ENCODE data around the gene NOTCH1. TPM values are rescaled to one million over a fixed set of nuclear protein-coding genes. Genes with fewer than 3 reads are reported as not detected.

NOTCH1 gene
- total RNA-seq, 4 donors from 2014 or later = 32.0 to 40.8 (median 36.2) TPM

DNA sequence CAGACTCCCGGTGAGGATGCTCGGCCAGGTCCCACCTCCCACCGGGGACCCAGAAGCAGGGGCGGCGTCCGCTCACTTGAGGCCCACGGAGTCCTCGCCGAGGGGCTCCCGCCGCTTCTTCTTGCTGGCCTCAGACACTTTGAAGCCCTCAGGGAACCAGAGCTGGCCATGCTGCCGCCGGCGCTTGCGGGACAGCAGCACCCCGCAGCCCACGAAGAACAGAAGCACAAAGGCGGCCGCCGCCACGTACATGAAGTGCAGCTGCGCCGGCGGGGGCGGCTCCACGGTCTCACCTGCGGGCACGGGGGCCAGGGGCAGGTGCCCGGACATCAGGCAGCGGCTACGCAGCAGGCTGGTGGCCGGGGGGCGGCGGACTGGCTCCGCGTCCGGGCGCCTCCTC lies 43.7 kb downstream of the NOTCH1 start:
- peaks cover 67 to 100% (median 97%) of the 10 kb centered on the region in 3 donors for H3K36me3 ChIP-seq

DNA sequence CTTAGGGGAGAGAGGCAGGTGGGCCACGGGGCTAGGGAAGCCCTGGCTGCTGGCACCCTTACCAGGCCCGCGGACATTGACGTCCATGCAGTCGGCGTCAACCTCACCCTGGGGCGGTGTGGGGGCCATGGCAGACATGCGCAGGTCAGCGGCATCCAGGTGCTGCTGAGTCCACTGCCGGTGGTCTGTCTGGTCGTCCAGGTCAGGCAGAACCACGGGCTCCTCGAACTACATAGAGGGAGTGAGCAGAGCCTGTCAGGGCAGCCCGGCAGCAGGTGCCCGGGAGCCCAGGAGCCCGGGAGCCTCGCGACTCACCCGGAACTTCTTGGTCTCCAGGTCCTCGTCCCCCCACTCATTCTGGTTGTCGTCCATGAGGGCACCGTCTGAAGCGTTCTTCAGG lies 44.2 kb downstream of the NOTCH1 start:
- peaks cover 67 to 100% (median 97%) of the 10 kb centered on the region in 3 donors for H3K36me3 ChIP-seq
- H3K27me3 ChIP-seq = no peaks in the 10 kb centered on the region
- intact Hi-C loops (cut with DNase I) = no loop called here

More for the DNA sequence above, 43.7 kb downstream of the NOTCH1 start:
- intact Hi-C loops (cut with DNase I) = no loop called here
- Histone ChIP-seq H3K4me3 (no peak overlapping the region), H3K9me3 (no peaks in the 10 kb centered on the region), H3K27me3 (no peaks in the 10 kb centered on the region), H3K27ac (no peak overlapping the region), H3K4me1 (peaks cover 0 to 10% (median 0%) of the 10 kb centered on the region in 3 donors)
- 91 to 93% methylated on average over 7 to 20 of the region's 38 CpGs for WGBS, 2 donors
- DNase-seq = no peak
- no peak for TF ChIP-seq POLR2A (IDR thresholded peaks at IDR 0.05)
- TF ChIP-seq, protein P1, sequence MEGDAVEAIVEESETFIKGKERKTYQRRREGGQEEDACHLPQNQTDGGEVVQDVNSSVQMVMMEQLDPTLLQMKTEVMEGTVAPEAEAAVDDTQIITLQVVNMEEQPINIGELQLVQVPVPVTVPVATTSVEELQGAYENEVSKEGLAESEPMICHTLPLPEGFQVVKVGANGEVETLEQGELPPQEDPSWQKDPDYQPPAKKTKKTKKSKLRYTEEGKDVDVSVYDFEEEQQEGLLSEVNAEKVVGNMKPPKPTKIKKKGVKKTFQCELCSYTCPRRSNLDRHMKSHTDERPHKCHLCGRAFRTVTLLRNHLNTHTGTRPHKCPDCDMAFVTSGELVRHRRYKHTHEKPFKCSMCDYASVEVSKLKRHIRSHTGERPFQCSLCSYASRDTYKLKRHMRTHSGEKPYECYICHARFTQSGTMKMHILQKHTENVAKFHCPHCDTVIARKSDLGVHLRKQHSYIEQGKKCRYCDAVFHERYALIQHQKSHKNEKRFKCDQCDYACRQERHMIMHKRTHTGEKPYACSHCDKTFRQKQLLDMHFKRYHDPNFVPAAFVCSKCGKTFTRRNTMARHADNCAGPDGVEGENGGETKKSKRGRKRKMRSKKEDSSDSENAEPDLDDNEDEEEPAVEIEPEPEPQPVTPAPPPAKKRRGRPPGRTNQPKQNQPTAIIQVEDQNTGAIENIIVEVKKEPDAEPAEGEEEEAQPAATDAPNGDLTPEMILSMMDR (IDR thresholded peaks at IDR 0.05) = no peak

DNA sequence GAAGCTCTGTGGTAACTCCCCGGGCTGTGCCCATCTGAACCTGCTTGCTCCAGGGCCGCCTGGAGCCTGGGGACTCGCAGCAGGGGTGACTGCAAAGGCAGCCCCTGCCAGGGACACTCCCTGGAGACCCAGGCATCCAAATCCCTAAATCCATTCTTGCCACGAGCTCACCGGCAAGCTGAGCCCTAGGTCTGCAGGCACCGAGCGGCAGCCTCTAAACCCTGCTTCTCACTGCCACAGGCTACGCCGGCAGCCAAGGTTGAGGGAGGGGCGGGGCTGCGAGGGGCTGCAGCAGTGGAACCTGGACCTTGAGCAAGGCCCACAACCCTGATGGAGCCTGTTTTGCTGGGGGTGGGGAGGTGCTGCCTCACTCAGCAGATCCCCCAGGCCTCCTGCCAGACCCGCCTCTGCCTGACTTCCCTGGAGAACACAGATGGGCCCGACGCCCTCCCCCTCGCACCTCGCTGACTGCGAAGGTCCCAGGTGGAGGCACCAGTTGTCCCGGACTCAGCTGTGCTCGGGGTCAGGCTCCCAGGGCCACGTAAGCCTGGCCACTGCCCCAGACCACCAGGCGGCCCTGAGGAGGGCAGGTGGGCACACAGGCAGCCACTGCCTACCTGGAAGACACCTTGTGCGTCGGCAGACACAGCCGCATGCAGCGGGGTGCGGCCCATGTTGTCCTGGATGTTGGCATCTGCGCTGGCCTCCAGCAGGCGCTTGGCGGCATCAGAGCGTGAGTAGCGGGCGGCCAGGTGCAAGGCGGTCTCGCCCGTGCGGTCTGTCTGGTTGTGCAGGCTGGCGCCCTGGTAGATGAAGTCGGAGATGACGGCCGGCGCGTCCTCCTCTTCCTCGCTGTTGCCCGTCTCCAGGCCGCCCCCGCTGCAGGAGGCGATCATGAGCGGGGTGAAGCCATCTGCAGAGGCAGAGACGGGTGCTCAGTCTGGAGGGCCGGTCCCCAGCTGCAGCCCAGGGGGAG lies 45.6 kb downstream of the NOTCH1 start:
- WGBS, 2 donors = 98% methylated on average over 14 to 15 of the region's 50 CpGs
- intact Hi-C loops (cut with DNase I) = no loop called here
- TF ChIP-seq POLR2A (IDR thresholded peaks at IDR 0.05) = no peak
- TF ChIP-seq, protein P1 (IDR thresholded peaks at IDR 0.05) = no peak
- Histone ChIP-seq H3K4me3 (no peak overlapping the region), H3K9me3 (no peaks in the 10 kb centered on the region), H3K27ac (no peak overlapping the region), H3K4me1 (peaks cover 0 to 10% (median 0%) of the 10 kb centered on the region in 3 donors), H3K27me3 (no peaks in the 10 kb centered on the region), H3K36me3 (peaks cover 61 to 99% (median 87%) of the 10 kb centered on the region in 3 donors)
- DNase-seq = no peak

More for the DNA sequence above, 44.2 kb downstream of the NOTCH1 start:
- no peak for DNase-seq
- Histone ChIP-seq H3K4me1 (peaks cover 0 to 10% (median 0%) of the 10 kb centered on the region in 3 donors), H3K4me3 (no peak overlapping the region), H3K27ac (no peak overlapping the region), H3K9me3 (no peaks in the 10 kb centered on the region)
- TF ChIP-seq, protein P1 (IDR thresholded peaks at IDR 0.05) = no peak
- no peak for TF ChIP-seq POLR2A (IDR thresholded peaks at IDR 0.05)
- WGBS, 2 donors = 90 to 100% methylated on average over 3 to 13 of the region's 23 CpGs

DNA sequence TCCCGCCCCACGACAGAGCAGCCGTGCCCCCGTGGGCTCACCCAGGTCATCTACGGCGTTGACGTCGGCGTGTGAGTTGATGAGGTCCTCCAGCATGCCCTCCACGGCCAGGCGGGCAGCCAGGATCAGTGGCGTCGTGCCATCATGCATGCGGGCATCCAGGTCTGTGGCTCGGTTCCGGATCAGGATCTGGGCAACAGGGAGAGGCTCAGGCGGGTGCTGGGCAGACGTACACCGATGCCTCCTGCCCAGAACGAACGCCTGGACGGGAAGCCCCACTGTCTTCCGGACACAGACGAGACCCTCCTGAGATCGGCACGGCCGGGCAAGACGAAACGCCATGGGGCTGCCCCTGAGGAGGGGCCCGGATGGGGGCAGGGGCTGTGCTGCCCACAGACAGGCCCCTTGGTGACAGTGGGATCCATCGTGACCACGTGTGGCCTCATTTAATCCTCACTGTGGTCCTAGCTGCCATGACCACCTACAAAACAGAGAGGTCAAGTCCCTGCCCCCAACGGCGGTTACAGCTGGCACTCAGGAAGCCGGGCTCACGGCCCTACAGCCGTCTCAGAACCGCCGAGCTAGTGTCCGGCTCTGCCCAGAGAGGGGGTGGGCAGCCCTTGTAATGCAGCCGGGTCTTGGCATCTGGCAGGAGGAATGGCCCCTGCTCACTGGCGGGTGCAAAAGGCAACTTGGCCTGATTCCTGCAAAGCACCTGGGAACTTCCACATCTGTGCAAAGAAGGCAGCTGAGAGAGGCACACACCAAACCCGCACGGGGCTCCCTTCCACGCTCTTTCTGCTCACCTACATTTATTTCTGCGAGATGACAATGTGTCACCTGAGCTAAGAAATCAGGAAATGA lies 46.5 kb downstream of the NOTCH1 start:
- WGBS, 2 donors = 88 to 90% methylated on average over 5 to 15 of the region's 46 CpGs
- no peak overlapping the region for H3K4me3 ChIP-seq
- no peak for TF ChIP-seq POLR2A (IDR thresholded peaks at IDR 0.05)
- TF ChIP-seq, protein P1 (IDR thresholded peaks at IDR 0.05) = no peak
- H3K27ac ChIP-seq = no peak overlapping the region
- H3K36me3 ChIP-seq = peaks cover 52 to 98% (median 78%) of the 10 kb centered on the region in 3 donors
- no peaks in the 10 kb centered on the region for H3K27me3 ChIP-seq
- no peaks in the 10 kb centered on the region for H3K9me3 ChIP-seq
- intact Hi-C loops (cut with DNase I) = no loop called here
- peaks cover 0 to 10% (median 0%) of the 10 kb centered on the region in 3 donors for H3K4me1 ChIP-seq
- no peak for DNase-seq
